Caco-2 (cell line): ENCODE measurements around the gene VWA8. TPM values are rescaled to one million over a fixed set of nuclear protein-coding genes. Genes with fewer than 3 reads are reported as not detected.

Experiments used
- BruUV-seq: library from RNA; stranded (reverse); fragments of 400-500 nt; replicated peaks from 2 replicates; lab custom pipeline; 2021; lab: Mats Ljungman, UMichigan
- CTCF ChIA-PET: fragments of 300-600 bp; sonication (Branson Sonifier 250); formaldehyde crosslinking; loops from one replicate; lab custom pipeline; 2022; ENCODE audit warnings: antibody characterized with exemption; lab: Charles Lee
- POLR2A ChIA-PET: fragments of 300-600 bp; sonication (Branson Sonifier 250); formaldehyde crosslinking; loops from one replicate; lab custom pipeline; 2022; ENCODE audit warnings: antibody characterized with exemption; lab: Charles Lee
- DNase-seq, 2 experiments: peaks; one replicate each; pipeline versions ENCODE4 v3.0.0 to v3.0.0-alpha.2; 2020 to 2022
- H3K27me3 ChIP-seq: replicated peaks from 2 replicates; pipeline ENCODE4 v1.6.0; 2011; ENCODE audit warnings: low read length; ENCODE audit not compliant: control insufficient read depth, insufficient read depth
- H3K36me3 ChIP-seq: 2 replicates; pipeline ENCODE4 v1.5.1; 2011; ENCODE audit warnings: low read length; ENCODE audit not compliant: control insufficient read depth, insufficient read depth
- H3K4me1 ChIP-seq: fragments of 250-450 bp; sonication (Bioruptor Pico); 2 replicates; pipeline ENCODE4 v1.5.1; 2020; ENCODE audit warnings: mild to moderate bottlenecking
- H3K4me3 ChIP-seq: 2 replicates; pipeline ENCODE4 v1.5.1; 2011; ENCODE audit warnings: low read depth, mild to moderate bottlenecking, control low read depth, low read length
- H3K9me3 ChIP-seq: fragments of 250-450 bp; sonication (Bioruptor Pico); 2 replicates; pipeline ENCODE4 v1.5.1; 2020; ENCODE audit warnings: mild to moderate bottlenecking, moderate library complexity
- H3K27ac Mint-ChIP-seq: one replicate; pipeline ENCODE4 v1.8.0; 2022; ENCODE audit warnings: mixed read lengths; ENCODE audit not compliant: unreplicated experiment
- H3K27me3 Mint-ChIP-seq: one replicate; pipeline ENCODE4 v1.8.0; 2022; ENCODE audit warnings: mixed read lengths; ENCODE audit not compliant: insufficient read depth, unreplicated experiment
- H3K36me3 Mint-ChIP-seq: one replicate; pipeline ENCODE4 v1.8.0; 2022; ENCODE audit warnings: mild to moderate bottlenecking, mixed read lengths; ENCODE audit not compliant: insufficient read depth, unreplicated experiment
- H3K4me1 Mint-ChIP-seq: one replicate; pipeline ENCODE4 v1.8.0; 2022; ENCODE audit warnings: low read depth, mixed read lengths; ENCODE audit not compliant: unreplicated experiment
- H3K4me3 Mint-ChIP-seq: one replicate; pipeline ENCODE4 v1.8.0; 2022; ENCODE audit warnings: mild to moderate bottlenecking, moderate library complexity, mixed read lengths; ENCODE audit not compliant: unreplicated experiment
- H3K9me3 Mint-ChIP-seq: one replicate; pipeline ENCODE4 v1.8.0; 2022; ENCODE audit warnings: mixed read lengths; ENCODE audit not compliant: unreplicated experiment
- CTCF ChIP-seq, 2 experiments: fragments of 200-600 bp in 1 of 2; IDR thresholded peaks; 1 replicate in 1 of 2; 2 replicates in 1 of 2; pipeline versions ENCODE4 v1.5.1 to v1.8.0; 2011 to 2022; ENCODE audit warnings: antibody characterized with exemption in 1 of 2, control low read depth in 1 of 2, inconsistent platforms in 1 of 2, low read depth in 1 of 2, low read length in 1 of 2, mild to moderate bottlenecking in 1 of 2, moderate library complexity in 1 of 2; ENCODE audit not compliant: insufficient read depth in 1 of 2, severe bottlenecking in 1 of 2, unreplicated experiment in 1 of 2
- intact Hi-C: fragments of 100-400 bp; cut with micrococcal nuclease; formaldehyde crosslinking; loops from one replicate; pipeline ENCODE4 v1.10.0; 2022; ENCODE audit not compliant: unreplicated experiment
- total RNA-seq: library from RNA; stranded (reverse); gene quantifications from 2 replicates; pipeline ENCODE4 v1.2.3, GENCODE V29; 2022

Gene VWA8
- total RNA-seq, 1 experiment from 2014 or later = 20.7 TPM

DNA sequence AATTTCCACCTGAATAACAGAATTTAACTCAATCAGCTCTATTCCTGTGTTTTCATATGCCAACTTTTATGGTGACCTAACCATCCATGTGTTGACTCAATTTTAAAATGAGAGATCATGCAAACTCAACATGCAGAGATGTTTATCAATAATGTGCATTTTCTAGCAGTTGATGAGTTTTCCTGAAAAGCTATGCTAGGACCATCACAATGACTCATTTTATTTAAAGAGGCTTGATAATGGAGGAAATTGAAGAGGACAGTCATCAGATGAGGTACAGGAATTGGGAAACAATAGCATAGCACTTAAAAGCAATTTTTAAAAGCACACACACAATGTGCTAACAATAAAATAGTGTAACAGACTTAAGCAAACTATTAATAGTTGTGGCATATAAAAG lies 127.1 kb downstream of the VWA8 start:
- no peak for DNase-seq
- Mint-ChIP-seq H3K9me3 (no peaks in the 10 kb centered on the region), H3K4me3 (no peak overlapping the region), H3K4me1 (no peaks in the 10 kb centered on the region), H3K27me3 (no peaks in the 10 kb centered on the region), H3K27ac (no peak overlapping the region), H3K36me3 (no peaks in the 10 kb centered on the region)
- no peaks in the 10 kb centered on the region for H3K4me1 ChIP-seq
- no peaks in the 10 kb centered on the region; the same call in 1 of the 2 replicates for H3K36me3 ChIP-seq
- ChIA-PET CTCF (no interaction called here), POLR2A (no interaction called here)
- H3K4me3 ChIP-seq = no peak overlapping the region
- no peaks in the 10 kb centered on the region for H3K9me3 ChIP-seq
- intact Hi-C loops = no loop called here
- H3K27me3 ChIP-seq = no peaks in the 10 kb centered on the region
- BruUV-seq = no TSS peak
- no peak for TF ChIP-seq CTCF (IDR thresholded peaks at IDR 0.05; ENCODE audit: insufficient read depth in 1 of 2, low read depth in 1 of 2, low read length in 1 of 2, severe bottlenecking in 1 of 2, unreplicated experiment in 1 of 2)

- Histone ChIP-seq H3K4me3 (no peak overlapping the region), H3K36me3 (no peaks in the 10 kb centered on the region; the same call in 1 of the 2 replicates), H3K27me3 (no peaks in the 10 kb centered on the region), H3K4me1 (no peaks in the 10 kb centered on the region), H3K9me3 (no peaks in the 10 kb centered on the region)
- TF ChIP-seq CTCF (IDR thresholded peaks at IDR 0.05; ENCODE audit: insufficient read depth in 1 of 2, low read depth in 1 of 2, low read length in 1 of 2, severe bottlenecking in 1 of 2, unreplicated experiment in 1 of 2) = no peak
- intact Hi-C loops = no loop called here
- no peaks in the 10 kb centered on the region for H3K36me3 Mint-ChIP-seq
- ChIA-PET CTCF (no interaction called here), POLR2A (no interaction called here)
- DNase-seq = no peak
- no TSS peak for BruUV-seq
- no peaks in the 10 kb centered on the region for H3K27me3 Mint-ChIP-seq
- H3K9me3 Mint-ChIP-seq = no peaks in the 10 kb centered on the region
- H3K27ac Mint-ChIP-seq = no peak overlapping the region
- H3K4me1 Mint-ChIP-seq = no peaks in the 10 kb centered on the region
- H3K4me3 Mint-ChIP-seq = no peak overlapping the region
Measured at GRCh38 chr13:41833201-41833600, 127.7 kb downstream of the VWA8 start.

DNA sequence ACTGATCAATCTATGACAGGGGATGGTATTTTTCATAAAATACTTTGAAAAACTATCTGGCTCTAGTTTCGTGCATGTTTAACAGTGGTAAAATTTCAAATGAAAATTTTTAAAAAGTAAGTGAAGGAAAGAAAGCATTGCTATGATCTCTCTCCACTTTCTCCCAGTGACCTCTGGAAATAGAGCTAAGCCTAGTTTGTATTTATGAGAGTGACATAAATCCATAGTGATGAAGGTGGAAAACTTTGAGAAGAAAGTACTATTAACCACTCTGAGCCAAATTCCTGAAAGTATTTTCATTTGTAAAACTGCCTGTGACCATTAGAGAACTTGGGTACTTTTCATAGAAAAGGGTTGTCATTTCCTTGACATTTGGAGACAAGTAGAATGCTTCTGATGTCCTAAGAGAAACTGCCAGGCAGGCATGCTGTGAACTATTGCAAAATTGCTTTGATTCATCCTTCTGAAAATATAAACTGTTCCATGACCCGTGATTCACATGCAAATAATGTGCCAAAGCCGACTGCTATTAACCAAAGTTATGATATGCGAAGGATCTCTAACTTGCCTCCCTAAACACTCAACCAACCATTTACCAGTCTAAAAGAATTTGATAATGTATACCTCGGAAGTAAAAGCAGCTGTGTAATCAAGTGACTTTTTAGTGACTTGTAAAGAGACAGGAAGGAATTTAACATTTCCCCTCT lies 133.2 kb downstream of the VWA8 start:
- intact Hi-C loops = no loop called here
- POLR2A ChIA-PET = no interaction called here
- H3K4me1 Mint-ChIP-seq = peaks cover 6% of the 10 kb centered on the region
- CTCF ChIA-PET = no interaction called here
- no peaks in the 10 kb centered on the region for H3K4me1 ChIP-seq
- no peak overlapping the region for H3K4me3 ChIP-seq
- H3K27me3 ChIP-seq = no peaks in the 10 kb centered on the region
- H3K36me3 Mint-ChIP-seq = no peaks in the 10 kb centered on the region
- H3K36me3 ChIP-seq = no peaks in the 10 kb centered on the region
- H3K9me3 Mint-ChIP-seq = no peaks in the 10 kb centered on the region
- no peaks in the 10 kb centered on the region for H3K27me3 Mint-ChIP-seq
- H3K9me3 ChIP-seq = no peaks in the 10 kb centered on the region
- H3K4me3 Mint-ChIP-seq = no peak overlapping the region
- no peak overlapping the region for H3K27ac Mint-ChIP-seq
- DNase-seq = no peak
- BruUV-seq = no TSS peak
- no peak for TF ChIP-seq CTCF (IDR thresholded peaks at IDR 0.05; ENCODE audit: insufficient read depth in 1 of 2, low read depth in 1 of 2, low read length in 1 of 2, severe bottlenecking in 1 of 2, unreplicated experiment in 1 of 2)
